Testis (tissue), 3 donors: ENCODE results near the gene PPIB. TPM values are rescaled to one million over a fixed set of nuclear protein-coding genes. Genes with fewer than 3 reads are reported as not detected.

Source experiments
- DNase-seq: peaks from one replicate; pipeline ENCODE4 v3.0.0-alpha.2; 2019
- H3K27ac ChIP-seq, 2 donors: fragments of 200-600 bp; sonication (generic); one replicate each; pipeline ENCODE4 v1.5.1; 2019
- H3K27me3 ChIP-seq: fragments of 200-600 bp; sonication (generic); one replicate; pipeline ENCODE4 v1.5.1; 2019
- H3K36me3 ChIP-seq: fragments of 200-600 bp; sonication (generic); one replicate; pipeline ENCODE4 v1.5.1; 2017; ENCODE audit warnings: low read depth; ENCODE audit errors: missing control alignments
- H3K4me1 ChIP-seq: fragments of 200-600 bp; sonication (generic); one replicate; pipeline ENCODE4 v1.5.1; 2019
- H3K4me3 ChIP-seq, 2 donors: fragments of 200-600 bp; sonication (generic); one replicate each; pipeline ENCODE4 v1.5.1; 2017 to 2019
- H3K9me3 ChIP-seq: fragments of 200-600 bp; sonication (generic); one replicate; pipeline ENCODE4 v1.5.1; 2017
- POLR2A ChIP-seq: fragments of 450-650 bp; IDR thresholded peaks from one replicate; pipeline ENCODE4 v1.6.1; 2017; ENCODE audit warnings: antibody characterized with exemption, mild to moderate bottlenecking, moderate library complexity
- WGBS, 2 donors: methylation state at CpG; one replicate each; pipeline ENCODE4 v1.1.5; 2018; 5-methylcytosine and 5-hydroxymethylcytosine counted together
- intact Hi-C: fragments of 100-400 bp; cut with DNase I; formaldehyde crosslinking; loops from one replicate; pipeline ENCODE4 v1.15.1; 2023; ENCODE audit warnings: low total_unique reads
- polyA plus RNA-seq: library from polyadenylated mRNA; stranded (reverse); fragments of 350-450 nt; fragmentation: Illumina TruSeq; extraction: RNeasy Lipid Tissue Mini Kit (QIAGEN cat#74804); gene quantifications from one replicate; pipeline ENCODE4 v1.2.3, GENCODE V29; 2014; ENCODE audit warnings: low read depth, low replicate concordance; ENCODE audit not compliant: insufficient read depth
- total RNA-seq, 2 donors: library from RNA; depleted of rRNA; stranded (reverse); fragments of >200 nt; gene quantifications; one replicate each; pipeline ENCODE4 v1.2.3, GENCODE V29; 2016
- TF ChIP-seq, protein P1 (sequence below), 3 experiments: fragments of 450-650 bp in 2 of 3; fragments of 200-600 bp in 1 of 3; sonication (generic) in 1 of 3; IDR thresholded peaks; one replicate each; pipeline ENCODE4 v1.5.1; 2016 to 2019; ENCODE audit warnings: antibody characterized with exemption in 3 of 3, mild to moderate bottlenecking in 2 of 3, moderate library complexity in 1 of 3

Gene PPIB
- total and polyA plus RNA-seq, 3 donors from 2014 or later: 202 to 302 (median 288) TPM

DNA sequence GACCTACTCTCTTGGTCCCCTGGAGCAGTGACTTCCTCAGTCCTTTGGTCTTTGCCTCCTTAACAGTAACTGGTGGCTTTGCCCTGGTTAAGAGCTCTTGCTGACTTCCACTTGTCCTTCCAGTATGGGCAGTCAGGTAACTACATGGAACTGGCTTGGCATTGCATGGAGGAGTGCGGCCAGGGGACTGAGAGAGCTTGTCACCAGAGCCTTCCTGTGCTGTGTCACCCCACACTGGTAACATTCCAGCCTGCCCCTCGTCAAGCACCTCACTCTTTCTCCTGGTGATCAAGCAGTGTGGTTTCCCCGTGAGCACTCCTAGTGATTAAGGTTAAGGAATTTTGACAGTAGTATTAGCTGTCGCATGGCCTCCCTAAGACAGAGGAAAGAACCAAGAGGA lies 30.6 kb downstream of the PPIB start:
- 97 to 98% methylated on average over 4 of the region's 4 CpGs for WGBS, 2 donors
- Histone ChIP-seq H3K27me3 (no peaks in the 10 kb centered on the region), H3K36me3 (no peaks in the 10 kb centered on the region), H3K27ac (no peak overlapping the region), H3K4me1 (peaks cover 8% of the 10 kb centered on the region), H3K4me3 (no peak overlapping the region), H3K9me3 (no peaks in the 10 kb centered on the region)
- intact Hi-C loops: no loop called here
- TF ChIP-seq, protein P1, sequence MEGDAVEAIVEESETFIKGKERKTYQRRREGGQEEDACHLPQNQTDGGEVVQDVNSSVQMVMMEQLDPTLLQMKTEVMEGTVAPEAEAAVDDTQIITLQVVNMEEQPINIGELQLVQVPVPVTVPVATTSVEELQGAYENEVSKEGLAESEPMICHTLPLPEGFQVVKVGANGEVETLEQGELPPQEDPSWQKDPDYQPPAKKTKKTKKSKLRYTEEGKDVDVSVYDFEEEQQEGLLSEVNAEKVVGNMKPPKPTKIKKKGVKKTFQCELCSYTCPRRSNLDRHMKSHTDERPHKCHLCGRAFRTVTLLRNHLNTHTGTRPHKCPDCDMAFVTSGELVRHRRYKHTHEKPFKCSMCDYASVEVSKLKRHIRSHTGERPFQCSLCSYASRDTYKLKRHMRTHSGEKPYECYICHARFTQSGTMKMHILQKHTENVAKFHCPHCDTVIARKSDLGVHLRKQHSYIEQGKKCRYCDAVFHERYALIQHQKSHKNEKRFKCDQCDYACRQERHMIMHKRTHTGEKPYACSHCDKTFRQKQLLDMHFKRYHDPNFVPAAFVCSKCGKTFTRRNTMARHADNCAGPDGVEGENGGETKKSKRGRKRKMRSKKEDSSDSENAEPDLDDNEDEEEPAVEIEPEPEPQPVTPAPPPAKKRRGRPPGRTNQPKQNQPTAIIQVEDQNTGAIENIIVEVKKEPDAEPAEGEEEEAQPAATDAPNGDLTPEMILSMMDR (IDR thresholded peaks at IDR 0.05): no peak
- no peak for TF ChIP-seq POLR2A
- no peak for DNase-seq

DNA sequence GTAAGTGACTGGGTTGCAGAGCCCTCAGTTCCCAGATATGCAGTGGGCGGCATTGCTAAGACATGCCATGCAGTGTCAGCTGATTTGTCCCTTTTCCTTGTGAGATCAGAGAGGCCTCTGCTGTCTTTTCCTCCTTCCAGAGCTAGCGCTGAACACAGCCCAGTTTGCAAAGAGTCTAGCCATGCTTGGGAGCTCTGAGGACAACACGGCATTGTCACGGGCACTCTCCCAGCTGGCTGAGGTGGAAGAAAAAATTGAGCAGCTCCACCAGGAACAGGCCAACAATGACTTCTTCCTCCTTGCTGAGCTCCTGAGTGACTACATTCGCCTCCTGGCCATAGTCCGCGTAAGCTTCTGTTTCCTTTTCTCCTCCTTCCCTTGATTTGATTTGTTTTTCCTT lies 31.3 kb downstream of the PPIB start:
- intact Hi-C loops: no loop called here
- Histone ChIP-seq H3K4me3 (no peak overlapping the region), H3K27me3 (no peaks in the 10 kb centered on the region), H3K27ac (no peak overlapping the region), H3K36me3 (no peaks in the 10 kb centered on the region), H3K4me1 (peaks cover 8% of the 10 kb centered on the region), H3K9me3 (no peaks in the 10 kb centered on the region)
- TF ChIP-seq POLR2A: no peak
- TF ChIP-seq, protein P1 (IDR thresholded peaks at IDR 0.05): no peak
- WGBS, 2 donors: 94 to 96% methylated on average over 7 of the region's 7 CpGs
- DNase-seq: no peak

DNA sequence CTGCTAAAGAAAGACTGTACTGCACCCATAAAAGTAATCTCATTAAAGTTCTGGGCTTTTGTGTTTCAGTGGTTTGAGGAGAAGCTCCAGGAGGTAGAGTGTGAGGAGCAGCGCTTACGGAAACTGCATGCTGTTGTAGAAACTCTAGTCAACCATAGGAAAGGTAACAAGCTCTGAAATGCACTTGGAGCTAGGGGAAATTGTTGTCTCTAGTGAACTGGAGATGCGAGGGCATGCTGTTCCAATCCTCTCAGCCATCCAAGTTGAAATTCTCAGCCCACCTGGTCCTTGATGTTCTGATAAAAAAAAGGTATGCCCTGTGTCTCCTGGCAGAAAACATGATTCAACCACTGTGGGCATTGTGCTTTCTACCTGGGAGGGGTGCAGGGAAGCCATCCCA lies 32.7 kb downstream of the PPIB start:
- no peak for TF ChIP-seq POLR2A
- TF ChIP-seq, protein P1 (IDR thresholded peaks at IDR 0.05): no peak
- Histone ChIP-seq H3K27ac (no peak overlapping the region), H3K4me1 (peaks cover 8% of the 10 kb centered on the region), H3K36me3 (no peaks in the 10 kb centered on the region), H3K9me3 (no peaks in the 10 kb centered on the region), H3K27me3 (no peaks in the 10 kb centered on the region), H3K4me3 (no peak overlapping the region)
- DNase-seq: no peak
- 91 to 93% methylated on average over 3 of the region's 3 CpGs for whole genome bisulfite sequencing, 2 donors
- intact Hi-C loops: no loop called here

DNA sequence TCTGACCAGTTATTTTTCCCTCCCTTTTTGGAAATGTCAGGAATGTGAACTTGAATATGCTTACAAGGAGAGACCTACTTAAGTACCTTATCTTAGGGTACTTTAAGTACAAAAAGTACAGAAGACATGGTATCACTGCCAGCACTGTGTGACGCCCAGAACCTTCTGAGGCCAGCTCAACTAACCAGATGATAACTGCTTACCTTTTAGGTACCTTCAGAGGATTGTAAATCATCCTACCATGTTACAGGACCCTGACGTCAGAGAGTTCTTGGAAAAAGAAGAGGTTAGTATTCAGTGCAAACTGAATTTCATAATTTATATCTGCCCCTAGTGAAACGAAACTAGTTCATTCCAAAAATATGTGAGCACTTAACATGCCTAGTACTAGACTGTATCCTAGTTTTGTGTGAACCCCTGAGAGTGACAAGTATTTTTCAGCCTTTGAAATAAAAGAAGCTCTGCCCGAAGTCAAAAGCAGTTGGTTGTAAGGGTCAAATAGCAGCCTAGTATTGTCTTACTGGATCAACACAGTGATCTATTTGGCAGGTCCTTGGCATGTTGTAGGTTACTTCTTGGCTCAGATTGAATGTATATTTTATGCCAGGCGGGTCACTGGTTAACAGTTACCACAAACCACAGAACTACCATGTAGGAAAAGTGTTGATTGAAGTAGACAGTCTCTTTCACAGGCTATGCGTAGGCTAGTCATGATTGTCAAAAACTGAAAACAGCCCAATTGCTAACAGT lies 35.1 kb downstream of the PPIB start:
- no peaks in the 10 kb centered on the region for H3K27me3 ChIP-seq
- no peaks in the 10 kb centered on the region for H3K36me3 ChIP-seq
- 82 to 85% methylated on average over 6 of the region's 6 CpGs for WGBS, 2 donors
- no peak for TF ChIP-seq POLR2A
- TF ChIP-seq, protein P1 (IDR thresholded peaks at IDR 0.05): no peak
- no peaks in the 10 kb centered on the region for H3K9me3 ChIP-seq
- H3K4me3 ChIP-seq: no peak overlapping the region
- no peaks in the 10 kb centered on the region for H3K4me1 ChIP-seq
- intact Hi-C loops: no loop called here
- no peak for DNase-seq
- H3K27ac ChIP-seq: no peak overlapping the region

DNA sequence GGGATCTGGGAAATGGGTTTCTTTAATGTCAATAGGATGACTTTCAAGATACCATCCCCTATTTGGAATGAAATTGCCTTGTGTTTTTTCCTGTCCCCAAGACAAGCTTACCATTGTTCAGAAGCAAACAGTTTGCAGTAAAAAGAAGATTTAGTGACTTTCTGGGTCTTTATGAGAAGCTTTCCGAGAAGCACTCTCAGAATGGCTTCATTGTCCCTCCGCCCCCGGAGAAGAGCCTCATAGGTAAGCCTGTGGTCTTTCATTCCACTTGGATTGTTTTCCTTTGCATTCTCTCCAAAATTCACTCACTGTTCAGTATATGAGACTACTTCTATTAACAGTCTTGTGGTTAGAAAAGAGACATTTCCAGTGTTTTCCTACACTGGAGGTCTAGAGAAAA lies 36.8 kb downstream of the PPIB start:
- Histone ChIP-seq H3K36me3 (no peaks in the 10 kb centered on the region), H3K4me1 (no peaks in the 10 kb centered on the region), H3K27ac (no peak overlapping the region), H3K4me3 (no peak overlapping the region), H3K27me3 (no peaks in the 10 kb centered on the region), H3K9me3 (no peaks in the 10 kb centered on the region)
- WGBS, 2 donors: 59 to 62% methylated on average over 3 of the region's 3 CpGs
- TF ChIP-seq POLR2A: no peak
- TF ChIP-seq, protein P1 (IDR thresholded peaks at IDR 0.05): no peak
- no peak for DNase-seq
- intact Hi-C loops: no loop called here
